GM12878 (cell line): ENCODE results near the gene PLEKHA5.

Source experiments
- ATF2 ChIP-seq: IDR thresholded peaks from 2 replicates; pipeline ENCODE4 v1.6.1; 2012; ENCODE audit warnings: low read length, inconsistent platforms
- CTCF ChIP-seq, 3 experiments: IDR thresholded peaks in 2 of 3; conservative IDR thresholded peaks in 1 of 3; 2 replicates each; pipeline ENCODE4 v1.5.1; 2011; ENCODE audit warnings: low read depth in 3 of 3, low read length in 3 of 3, mild to moderate bottlenecking in 3 of 3, control low read depth in 2 of 3, moderate library complexity in 2 of 3, inconsistent platforms in 1 of 3, mixed read lengths in 1 of 3; ENCODE audit not compliant: control insufficient read depth in 2 of 3, insufficient read depth in 1 of 3; ENCODE audit errors: extremely low read depth in 1 of 3
- SMAD5 ChIP-seq: IDR thresholded peaks from 2 replicates; pipeline ENCODE4 v1.6.1; 2016; ENCODE audit warnings: antibody characterized with exemption, low read depth
- USF1 ChIP-seq: IDR thresholded peaks from 2 replicates; pipeline ENCODE4 v1.6.1; 2011; ENCODE audit warnings: borderline replicate concordance, low read depth, mild to moderate bottlenecking, moderate library complexity, mixed read lengths, low read length; ENCODE audit not compliant: insufficient read depth; ENCODE audit errors: extremely low read length
- ZSCAN29 ChIP-seq: fragments of 450-650 bp; IDR thresholded peaks from 2 replicates; pipeline ENCODE4 v1.6.1; 2017; ENCODE audit warnings: mild to moderate bottlenecking, moderate library complexity

GRCh38 chr12:19107750-19108149 is 21.8 kb upstream of the PLEKHA5 start:
- TF ChIP-seq ATF2 (no peak), CTCF (IDR thresholded peaks at IDR 0.05 in 2 of 3, conservative IDR thresholded peaks at IDR 0.05 in 1 of 3; ENCODE audit: control insufficient read depth in 2 of 3, extremely low read depth in 1 of 3, insufficient read depth in 1 of 3, low read depth in 3 of 3, low read length in 3 of 3) (no peak), SMAD5 (no peak), ZSCAN29 (no peak), USF1 (no peak)
